ENCODE data around the gene LRP1. TPM values are rescaled to one million over a fixed set of nuclear protein-coding genes. Genes with fewer than 3 reads are reported as not detected.

LRP1 gene
- total RNA-seq, 1 donor from 2014 or later = 954 TPM

DNA sequence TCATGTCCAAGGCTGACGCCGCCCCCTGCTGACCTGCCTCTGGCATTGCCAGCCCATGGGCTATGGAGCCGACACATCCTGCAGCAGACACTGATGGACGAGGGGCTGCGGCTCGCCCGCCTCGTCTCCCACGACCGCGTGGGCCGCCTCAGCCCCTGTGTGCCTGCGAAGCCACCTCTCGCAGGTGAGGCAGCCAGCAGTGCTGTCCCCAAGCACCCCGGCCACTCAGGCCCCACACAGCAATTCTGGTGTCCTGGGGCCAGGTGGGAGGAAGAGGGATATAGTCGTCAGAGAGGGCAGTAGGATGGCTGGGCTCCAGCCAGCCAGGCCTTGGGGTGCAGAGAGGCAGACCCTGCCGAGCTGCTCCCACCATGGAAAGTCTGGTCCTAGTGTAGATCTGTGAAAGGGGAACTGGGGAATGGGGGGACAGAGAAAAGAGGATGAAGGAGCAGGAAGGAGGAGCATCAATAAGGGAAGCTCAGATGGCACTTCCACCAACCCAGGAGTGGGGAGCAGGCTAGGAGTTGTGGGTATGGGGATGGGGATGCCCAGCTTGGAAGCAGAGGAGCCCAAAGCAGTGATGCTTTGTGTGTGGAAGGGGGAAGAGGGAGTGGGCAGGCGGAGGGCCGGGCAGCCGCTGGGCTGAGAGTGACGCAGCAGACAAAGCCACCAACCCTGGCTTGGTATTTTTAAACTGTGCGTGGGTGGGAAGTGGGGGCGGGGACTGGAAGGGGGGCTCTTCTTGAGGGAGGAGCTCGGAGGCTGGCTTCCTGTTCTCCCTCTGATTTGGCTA lies 34.7 kb upstream of the LRP1 start:
- no peak for DNase-seq (ENCODE audit: low spot score)

- no peak for DNase-seq (ENCODE audit: low spot score)
Measured at GRCh38 chr12:57094208-57095160, 33.8 kb upstream of the LRP1 start.

DNA sequence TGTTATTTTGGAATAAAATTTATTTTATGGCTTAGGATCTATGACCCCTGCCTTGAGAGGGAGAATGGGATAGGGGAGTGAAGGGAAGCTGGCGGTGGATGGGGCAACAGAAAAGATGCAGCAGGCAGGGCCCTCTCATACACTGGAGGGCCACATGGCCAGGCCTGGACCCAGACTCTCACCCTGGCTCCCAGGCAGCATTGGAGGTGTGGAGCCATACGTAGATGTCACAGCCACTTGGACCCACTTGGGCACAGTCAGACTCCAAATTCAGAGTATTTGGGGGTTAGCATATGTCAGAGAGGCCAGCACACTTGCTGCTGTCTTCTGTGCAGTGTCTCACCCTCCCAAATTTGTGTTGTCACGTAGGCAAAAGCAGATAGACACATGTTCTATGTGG lies 32.8 kb upstream of the LRP1 start:
- no peak for DNase-seq (ENCODE audit: low spot score)

DNA sequence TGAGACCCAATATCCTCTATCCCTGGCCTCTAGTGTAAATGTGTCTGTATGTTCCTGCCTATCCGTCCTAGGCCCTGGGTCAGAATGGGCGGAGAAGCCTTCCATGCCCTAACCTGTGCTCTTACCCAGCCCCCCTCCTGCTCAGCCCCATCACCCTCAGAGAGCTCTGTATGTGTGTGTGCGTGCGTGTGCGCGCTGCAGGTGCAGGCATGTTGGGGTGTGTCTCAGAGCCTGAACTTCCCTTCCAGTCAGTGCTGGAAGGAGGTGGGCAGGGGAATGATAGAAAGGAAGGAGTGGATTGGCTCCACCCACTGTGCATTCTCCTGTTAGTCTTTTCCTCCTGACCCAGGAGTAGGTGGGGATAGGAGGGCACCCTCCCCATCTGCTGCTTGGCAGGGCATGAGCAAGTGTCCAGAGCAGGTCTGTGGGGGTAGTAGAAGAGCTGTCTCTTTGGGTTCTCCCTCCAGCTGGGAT lies 32.1 kb upstream of the LRP1 start:
- no peak for DNase-seq (ENCODE audit: low spot score)

DNA sequence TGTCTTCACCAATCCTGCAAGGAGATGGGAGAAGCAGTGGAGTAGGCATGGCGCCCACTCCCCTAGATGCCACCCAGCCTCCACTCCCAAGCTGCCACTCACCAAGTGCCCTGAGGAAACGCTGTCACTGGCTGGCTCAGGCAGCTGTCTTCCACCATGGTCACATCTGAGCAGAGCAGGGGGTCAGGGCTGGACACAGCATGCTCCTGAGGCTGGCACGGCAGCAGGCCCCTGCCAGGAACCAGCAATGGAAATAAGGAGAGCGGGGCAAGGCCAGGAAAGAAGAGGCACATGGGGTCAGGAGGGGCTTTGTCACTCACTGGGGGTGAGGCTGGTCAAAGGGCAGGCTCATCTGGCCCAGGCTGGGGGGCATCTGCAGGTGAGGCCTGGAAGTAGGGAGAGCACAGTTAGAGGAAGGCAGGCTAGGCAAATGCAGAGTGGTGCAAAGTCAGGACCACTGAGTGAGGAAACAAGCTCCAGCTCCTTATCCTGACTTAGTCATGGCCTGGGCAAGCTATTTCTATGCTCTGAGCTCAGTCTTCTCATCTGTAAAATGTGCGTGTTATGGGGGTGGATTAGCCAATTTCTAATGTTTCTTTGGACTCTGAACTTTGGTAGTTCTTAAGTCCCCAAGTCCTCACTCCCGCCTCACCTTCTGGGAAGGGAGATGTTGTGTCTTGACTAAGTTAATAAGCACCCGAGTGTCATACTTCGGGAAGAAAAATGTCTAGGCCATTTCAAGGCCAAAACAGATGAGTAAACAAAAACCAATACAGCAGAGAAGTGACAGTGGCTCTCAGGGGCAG lies 31.3 kb upstream of the LRP1 start:
- no peak for DNase-seq (ENCODE audit: low spot score)

GRCh38 chr12:57097554-57097835 lies 30.8 kb upstream of the LRP1 start:
- no peak for DNase-seq (ENCODE audit: low spot score)

GRCh38 chr12:57098546-57098945 lies 29.7 kb upstream of the LRP1 start:
- DNase-seq (ENCODE audit: low spot score) = no peak

- DNase-seq (ENCODE audit: low spot score) = no peak
Measured at GRCh38 chr12:57099047-57099714, 29.1 kb upstream of the LRP1 start.

- DNase-seq (ENCODE audit: low spot score) = no peak
Measured at GRCh38 chr12:57099766-57100165, 28.5 kb upstream of the LRP1 start.

DNA sequence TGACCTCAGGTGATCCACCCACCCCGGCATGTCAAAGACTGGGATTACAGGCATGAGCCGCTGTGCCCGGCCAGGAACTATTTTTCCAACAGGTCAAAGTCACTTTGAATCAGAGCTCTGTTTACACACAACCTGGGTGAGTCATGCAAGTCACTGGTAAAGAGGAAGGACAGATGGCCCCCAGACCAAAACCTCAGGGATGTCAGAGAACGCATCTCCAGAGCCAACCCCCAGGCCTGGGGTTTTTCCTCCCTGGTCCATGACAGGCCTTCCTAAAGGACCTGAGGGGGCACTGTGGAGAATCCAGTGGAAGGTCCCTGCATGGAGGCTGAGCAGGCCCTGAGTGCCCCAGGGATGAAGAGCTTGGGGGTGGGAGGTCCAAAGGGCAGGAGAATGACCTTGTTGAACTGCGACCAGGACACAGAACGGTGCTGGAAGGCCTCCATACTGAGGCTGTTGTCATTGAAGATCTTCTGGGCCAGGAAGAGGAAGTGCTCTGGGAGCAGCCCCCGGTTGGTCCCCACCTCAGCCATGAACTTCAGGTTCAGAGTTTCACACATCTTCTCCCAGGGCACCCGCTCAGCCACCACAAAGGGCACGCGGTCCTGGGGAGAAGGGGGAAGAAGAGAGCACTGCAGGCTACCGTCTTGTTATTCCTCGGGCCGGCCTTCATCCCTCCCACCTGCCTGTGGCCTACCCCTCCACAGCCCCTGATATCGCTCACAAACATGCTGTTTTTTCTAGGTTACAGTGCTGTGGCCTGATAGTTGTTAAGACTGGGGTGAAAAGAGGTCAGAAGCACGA lies 26.2 kb upstream of the LRP1 start:
- DNase-seq (ENCODE audit: low spot score) = no peak

DNA sequence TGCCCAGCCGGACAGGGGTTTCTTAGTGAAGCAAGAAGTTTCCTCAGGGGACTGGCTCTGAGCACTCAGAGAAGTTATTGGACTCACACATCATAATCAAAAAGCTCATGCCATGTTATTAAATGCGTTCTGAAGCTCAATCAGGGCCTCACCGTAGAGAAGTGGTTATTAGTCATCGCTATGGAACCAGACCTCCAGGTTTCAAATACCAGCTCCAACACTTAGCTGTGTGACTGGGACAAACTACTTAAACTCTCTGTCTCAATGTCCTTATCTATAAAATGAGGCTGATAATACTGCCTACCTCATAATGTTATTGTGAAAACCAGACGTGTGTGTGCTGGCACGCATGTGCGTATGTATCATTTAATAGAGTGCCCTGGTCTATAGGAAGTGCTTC lies 24.4 kb upstream of the LRP1 start:
- DNase-seq (ENCODE audit: low spot score) = no peak

- no peak for DNase-seq (ENCODE audit: low spot score)
Measured at GRCh38 chr12:57104292-57104910, 23.9 kb upstream of the LRP1 start.

DNA sequence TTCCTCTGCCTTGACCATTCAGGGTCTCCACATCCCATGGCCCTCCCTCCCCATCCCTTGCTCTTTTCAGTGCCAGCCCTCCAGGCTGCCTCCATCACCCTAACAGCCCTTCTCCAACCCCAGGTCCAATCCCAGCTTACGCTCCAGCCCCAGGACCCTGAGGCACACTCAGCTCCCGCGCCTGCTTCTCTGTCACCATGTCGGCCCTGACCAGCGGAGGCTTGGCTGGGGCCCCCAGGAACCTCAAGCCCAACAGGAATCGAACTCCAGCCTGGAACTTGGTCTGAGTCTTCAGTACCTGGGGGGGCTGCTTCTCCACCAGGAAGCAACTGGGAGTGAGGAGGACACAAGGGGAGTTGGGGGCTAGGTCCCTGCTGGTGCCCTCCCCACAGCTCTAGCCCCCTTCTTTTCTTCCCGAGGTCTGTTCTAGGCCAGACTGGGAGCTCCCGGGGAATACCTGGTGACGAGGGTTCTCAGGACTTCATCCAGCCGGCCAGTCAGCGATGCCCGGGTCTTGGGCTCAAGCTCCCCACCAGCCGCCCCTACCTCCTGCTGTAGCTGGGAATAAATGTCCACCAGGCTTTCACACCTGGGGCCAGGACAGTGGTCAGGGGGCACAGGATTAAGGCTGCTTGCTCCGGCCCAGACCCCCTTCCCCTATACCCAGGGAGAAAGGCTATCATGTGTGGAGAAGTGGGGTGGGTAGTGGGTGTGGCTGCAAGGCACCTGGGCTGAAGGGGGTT lies 23.1 kb upstream of the LRP1 start:
- DNase-seq (ENCODE audit: low spot score) = no peak

GRCh38 chr12:57106021-57106708 lies 22.1 kb upstream of the LRP1 start:
- DNase-seq (ENCODE audit: low spot score) = no peak

- no peak for DNase-seq (ENCODE audit: low spot score)
Measured at GRCh38 chr12:57107456-57108155, 20.7 kb upstream of the LRP1 start.

DNA sequence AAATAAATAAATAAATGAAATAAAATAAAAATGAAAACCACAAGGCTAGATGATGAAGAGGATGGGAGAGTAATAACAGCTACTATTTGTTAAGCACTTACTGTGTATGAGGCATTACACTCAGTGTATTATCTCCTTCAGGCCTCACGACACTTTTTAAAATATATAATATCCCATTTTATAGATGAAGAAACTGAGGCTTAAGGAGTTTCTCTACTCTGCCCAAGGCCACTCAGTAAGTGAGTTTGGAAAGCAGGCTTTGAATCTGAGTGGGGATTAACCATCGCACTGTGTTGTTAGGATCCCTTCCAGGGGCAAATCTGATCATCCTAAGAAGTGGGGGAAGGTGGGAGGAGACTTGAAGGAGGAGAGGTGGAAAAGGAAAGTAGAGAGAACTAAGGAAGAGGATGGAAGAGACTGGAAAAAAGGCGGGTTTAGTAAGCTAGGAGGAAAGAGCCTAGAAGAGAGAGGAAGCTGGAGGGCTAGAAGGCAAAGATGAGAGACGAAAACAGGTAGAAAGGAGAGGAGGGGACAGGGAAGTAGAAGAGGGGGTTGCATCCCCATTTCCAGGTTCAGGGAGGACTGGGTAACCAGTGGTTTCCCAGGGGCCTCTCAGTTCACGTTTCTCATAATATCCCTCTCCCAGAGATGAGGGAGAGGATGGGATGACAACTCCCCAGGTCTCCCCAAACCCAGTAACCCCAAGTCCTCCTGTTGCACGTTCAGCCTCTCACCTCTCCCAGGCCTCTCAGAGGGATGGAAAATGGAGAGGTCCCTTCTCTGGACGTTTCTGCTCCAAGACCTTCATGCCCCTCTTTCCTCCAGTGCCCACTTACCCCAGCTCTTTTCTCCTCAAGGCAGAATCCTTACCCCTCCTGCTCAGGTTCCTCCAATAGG lies 18.8 kb upstream of the LRP1 start:
- no peak for DNase-seq (ENCODE audit: low spot score)
